ENCODE measurements around the gene AKAP12. TPM values are rescaled to one million over a fixed set of nuclear protein-coding genes. Genes with fewer than 3 reads are reported as not detected.

The AKAP12 gene
- total and polyA plus RNA-seq, 2 experiments from 2014 or later = 66.5 to 84.9 TPM

- Histone ChIP-seq H3K9me3 (ENCODE audit: low read depth) (no peaks in the 10 kb centered on the region), H3K27ac (no peak overlapping the region)
Measured at GRCh38 chr6:151228788-151229400, 10.9 kb upstream of the AKAP12 start.

DNA sequence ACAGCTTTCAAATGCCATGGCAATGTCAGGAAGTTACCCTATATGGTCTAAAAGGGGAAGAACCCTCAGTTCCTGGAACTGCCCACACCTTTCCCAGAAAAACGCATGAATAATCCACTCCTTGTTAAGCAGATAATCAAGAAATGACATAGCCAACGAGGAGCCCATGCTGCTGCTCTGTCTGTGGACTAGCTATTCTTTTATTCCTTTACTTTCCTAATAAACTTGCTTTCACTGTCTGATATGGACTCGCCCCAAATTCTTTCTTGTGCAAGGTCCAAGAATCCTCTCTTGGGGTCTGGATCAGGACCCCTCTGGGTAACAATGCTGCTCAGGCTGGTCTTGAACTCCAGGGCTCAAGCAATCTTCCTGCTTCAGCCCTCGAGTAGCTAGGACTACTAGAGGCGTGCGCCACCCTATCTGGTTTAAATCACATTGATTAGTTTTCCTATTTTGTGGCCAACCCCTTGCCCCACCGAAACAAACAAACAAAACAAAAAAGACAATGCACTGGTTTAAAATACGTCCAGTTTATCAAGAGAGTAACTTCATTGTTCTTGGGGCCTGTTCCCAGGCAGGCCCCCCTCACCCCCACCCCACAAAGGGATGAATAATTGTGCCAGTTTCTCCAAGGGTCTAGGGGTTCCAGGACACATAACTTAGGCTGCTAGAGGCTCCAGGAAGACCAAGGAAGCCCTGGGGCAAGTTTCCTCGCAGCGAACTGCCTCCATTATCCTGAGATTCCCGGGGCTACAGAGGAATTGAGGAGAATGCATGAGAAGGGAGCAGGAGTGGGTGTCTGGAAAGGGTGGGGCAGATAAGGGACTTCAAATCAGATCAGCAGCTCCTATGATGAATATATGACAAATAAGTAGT lies 10.1 kb upstream of the AKAP12 start:
- no peak for TF ChIP-seq CTCF (IDR thresholded peaks at IDR 0.05; ENCODE audit: low read depth, low read length)
- DNase-seq (ENCODE audit: low read depth in 1 of 2, low spot score in 1 of 2) = no peak
- Histone ChIP-seq H3K27me3 (no peaks in the 10 kb centered on the region), H3K36me3 (no peaks in the 10 kb centered on the region), H3K4me1 (ENCODE audit: low read depth) (no peaks in the 10 kb centered on the region), H3K4me3 (no peak overlapping the region), H3K9me3 (ENCODE audit: low read depth) (no peaks in the 10 kb centered on the region), H3K27ac (no peak overlapping the region)

More at GRCh38 chr6:151228788-151229400, 10.9 kb upstream of the AKAP12 start:
- no peak for TF ChIP-seq CTCF (IDR thresholded peaks at IDR 0.05; ENCODE audit: low read depth, low read length)
- no peaks in the 10 kb centered on the region for H3K4me1 ChIP-seq (ENCODE audit: low read depth)
- no peak overlapping the region for H3K4me3 ChIP-seq
- H3K27me3 ChIP-seq = no peaks in the 10 kb centered on the region
- no peaks in the 10 kb centered on the region for H3K36me3 ChIP-seq
- no peak for DNase-seq (ENCODE audit: low read depth in 1 of 2, low spot score in 1 of 2)

GRCh38 chr6:151230277-151230577 lies 9.5 kb upstream of the AKAP12 start:
- Histone ChIP-seq H3K4me3 (no peak overlapping the region), H3K36me3 (no peaks in the 10 kb centered on the region), H3K27me3 (no peaks in the 10 kb centered on the region), H3K9me3 (ENCODE audit: low read depth) (no peaks in the 10 kb centered on the region), H3K27ac (no peak overlapping the region), H3K4me1 (ENCODE audit: low read depth) (no peaks in the 10 kb centered on the region)
- no peak for TF ChIP-seq CTCF (IDR thresholded peaks at IDR 0.05; ENCODE audit: low read depth, low read length)
- no peak for DNase-seq (ENCODE audit: low read depth in 1 of 2, low spot score in 1 of 2)

- TF ChIP-seq CTCF (IDR thresholded peaks at IDR 0.05; ENCODE audit: low read depth, low read length) = no peak
- no peaks in the 10 kb centered on the region for H3K36me3 ChIP-seq
Measured at GRCh38 chr6:151232899-151233298, 6.9 kb upstream of the AKAP12 start.

GRCh38 chr6:151233731-151234130 lies 6.0 kb upstream of the AKAP12 start:
- no peaks in the 10 kb centered on the region for H3K9me3 ChIP-seq (ENCODE audit: low read depth)
- H3K27me3 ChIP-seq = no peaks in the 10 kb centered on the region
- DNase-seq (ENCODE audit: low read depth in 1 of 2, low spot score in 1 of 2) = no peak
- no peaks in the 10 kb centered on the region for H3K4me1 ChIP-seq (ENCODE audit: low read depth)
- H3K4me3 ChIP-seq = no peak overlapping the region
- no peaks in the 10 kb centered on the region for H3K36me3 ChIP-seq
- no peak overlapping the region for H3K27ac ChIP-seq
- TF ChIP-seq CTCF (IDR thresholded peaks at IDR 0.05; ENCODE audit: low read depth, low read length) = no peak

More at GRCh38 chr6:151232899-151233298, 6.9 kb upstream of the AKAP12 start:
- no peaks in the 10 kb centered on the region for H3K27me3 ChIP-seq
- no peak overlapping the region for H3K27ac ChIP-seq
- no peak for DNase-seq (ENCODE audit: low read depth in 1 of 2, low spot score in 1 of 2)
- H3K4me3 ChIP-seq = no peak overlapping the region
- H3K9me3 ChIP-seq (ENCODE audit: low read depth) = no peaks in the 10 kb centered on the region
- H3K4me1 ChIP-seq (ENCODE audit: low read depth) = no peaks in the 10 kb centered on the region

All from cardiac muscle cell (in vitro differentiated cells and primary cell).